HG03108 (cell line): ENCODE data around the gene OR9Q2.
"Not testable (repeated sequence)": the region's sequence is repeated elsewhere in the genome, so short reads cannot be mapped to it uniquely, and the experiment has no call there.

Experiments used
- ATAC-seq: cut with Tn5 transposase; IDR thresholded peaks from one replicate; pipeline ENCODE4 v1.9.1; 2021; ENCODE audit warnings: moderate library complexity; ENCODE audit not compliant: unreplicated experiment

OR9Q2 gene, protein sequence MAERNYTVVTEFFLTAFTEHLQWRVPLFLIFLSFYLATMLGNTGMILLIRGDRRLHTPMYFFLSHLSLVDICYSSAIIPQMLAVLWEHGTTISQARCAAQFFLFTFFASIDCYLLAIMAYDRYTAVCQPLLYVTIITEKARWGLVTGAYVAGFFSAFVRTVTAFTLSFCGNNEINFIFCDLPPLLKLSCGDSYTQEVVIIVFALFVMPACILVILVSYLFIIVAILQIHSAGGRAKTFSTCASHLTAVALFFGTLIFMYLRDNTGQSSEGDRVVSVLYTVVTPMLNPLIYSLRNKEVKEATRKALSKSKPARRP

DNA sequence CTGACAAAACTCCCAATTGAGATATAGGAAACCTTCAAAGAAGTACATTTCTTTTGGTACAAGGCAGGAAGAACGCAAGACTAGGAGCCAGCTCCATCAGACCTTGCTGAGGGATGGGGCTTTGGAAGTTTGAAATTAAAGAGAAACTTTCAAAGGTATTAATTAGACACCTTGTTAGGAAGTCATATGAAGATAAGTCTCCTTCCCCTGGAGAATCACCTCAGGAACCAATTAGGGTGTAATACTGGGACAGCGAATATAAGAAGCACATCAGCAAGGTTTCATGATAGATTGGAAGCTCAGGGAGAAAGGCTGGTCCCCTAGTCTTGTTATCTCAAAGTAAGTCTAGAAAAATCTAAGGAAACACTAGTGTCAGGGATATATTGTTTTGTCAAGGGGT, at the start of gene OR9Q2:
TSS of gene OR9Q2 (plus strand) at position 301 of the 400 bp plus-strand sequence. CDS start 1,421 bp downstream, outside the sequence.
- no peak for ATAC-seq

DNA sequence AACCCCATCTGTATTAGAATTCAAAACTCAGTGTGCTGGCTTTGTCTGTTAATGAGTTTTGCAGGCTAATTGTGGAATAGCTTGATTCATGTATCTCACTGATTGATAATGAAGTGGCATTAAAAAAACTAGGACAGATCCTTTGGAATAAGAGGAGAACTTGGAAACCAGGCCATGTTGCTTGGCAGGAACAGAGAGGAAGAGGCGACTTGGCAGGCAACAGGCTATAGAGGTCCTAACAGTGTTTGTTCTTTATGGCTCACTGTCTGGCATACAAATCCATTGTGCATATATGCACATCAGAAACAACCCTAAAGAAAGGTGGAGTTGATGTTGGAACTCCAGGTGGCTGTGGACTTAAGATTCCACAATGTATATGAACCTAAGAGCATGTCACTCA, 46.1 kb upstream of the OR9Q2 start:
- no peak for ATAC-seq

DNA sequence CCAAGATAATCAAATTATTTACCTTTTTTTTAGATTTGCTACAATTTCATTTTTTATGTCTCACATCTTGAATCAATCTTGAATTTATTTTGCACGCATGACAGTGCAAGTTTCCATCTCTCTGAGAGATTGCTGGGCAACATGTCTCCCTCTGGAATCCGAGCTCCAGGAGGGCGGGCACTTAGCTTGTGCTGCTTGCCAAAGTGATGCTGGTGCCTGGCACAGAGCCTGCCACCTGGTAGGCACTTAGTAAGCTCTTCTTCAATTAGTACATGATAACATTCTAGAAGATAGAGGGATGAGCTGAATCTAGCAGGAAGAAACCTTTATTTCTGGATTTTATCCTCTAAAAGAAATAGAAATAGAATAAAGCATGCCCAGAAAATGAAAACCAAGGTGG, 36.1 kb upstream of the OR9Q2 start:
- ATAC-seq = no peak

DNA sequence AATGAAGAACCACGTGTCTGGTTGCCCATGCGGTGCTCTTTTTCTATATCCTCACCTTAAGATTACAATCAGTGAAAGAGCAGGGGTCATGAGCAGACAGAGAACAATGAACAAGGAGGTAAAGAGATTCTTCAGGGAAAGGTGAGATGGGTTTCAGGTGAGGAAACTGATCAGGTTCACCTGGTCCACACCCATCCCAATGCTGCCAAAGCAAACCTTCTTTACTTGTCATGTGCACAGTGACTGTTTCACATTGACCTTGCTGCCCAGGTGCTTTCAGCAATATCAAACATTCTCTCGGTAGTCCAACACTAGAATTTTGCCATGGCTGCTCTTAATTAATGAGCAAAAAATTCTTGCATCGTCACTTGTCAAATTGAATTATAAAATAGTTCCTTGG, 24.5 kb upstream of the OR9Q2 start:
- ATAC-seq = no peak

DNA sequence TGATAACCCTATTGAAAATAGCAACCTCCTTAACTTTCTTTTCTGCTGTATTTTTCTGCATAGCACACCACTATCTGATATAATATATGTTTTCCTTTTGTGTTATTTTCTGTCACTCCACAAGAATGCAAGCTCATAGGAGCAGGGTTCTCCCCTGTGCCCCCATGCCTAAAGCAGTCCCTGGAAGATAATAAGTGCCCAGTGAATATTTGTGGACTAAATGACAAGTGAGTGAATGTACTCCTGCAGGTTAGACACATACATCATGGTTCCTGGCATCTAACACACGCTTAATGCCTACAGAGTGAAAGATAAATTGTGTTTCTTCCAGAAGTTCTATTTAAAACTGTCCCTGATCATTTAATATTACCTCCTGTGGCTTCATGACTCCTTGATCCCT, 23.9 kb upstream of the OR9Q2 start:
- no peak for ATAC-seq

DNA sequence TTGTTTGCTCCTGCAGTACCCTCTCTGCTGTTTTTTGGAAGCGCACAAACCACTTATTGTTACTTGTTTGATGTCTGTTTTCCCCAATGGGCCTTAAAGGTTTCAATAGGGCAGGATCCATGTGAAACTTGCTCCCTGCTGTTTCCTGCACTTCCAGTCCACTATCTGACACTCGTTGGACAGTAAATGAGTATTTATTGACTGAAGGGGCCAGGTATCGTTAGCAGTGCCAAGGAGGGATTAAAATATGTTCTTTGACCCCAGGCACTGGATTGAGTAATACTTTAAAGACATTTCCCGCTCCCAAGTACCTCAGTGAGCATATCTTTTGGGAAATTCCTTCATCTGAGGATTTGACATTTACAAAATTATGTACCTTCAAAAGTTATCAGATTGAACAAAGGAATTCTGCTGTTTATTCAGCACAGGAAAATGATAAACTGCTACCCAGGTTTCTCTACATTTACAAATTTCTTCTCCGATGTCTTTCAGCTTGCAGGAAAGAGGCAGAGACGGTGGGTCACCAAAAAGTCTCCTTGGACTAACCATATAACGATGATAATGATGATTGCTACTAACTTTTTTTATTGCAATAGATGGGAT, 23.3 kb upstream of the OR9Q2 start:
- ATAC-seq = no peak

DNA sequence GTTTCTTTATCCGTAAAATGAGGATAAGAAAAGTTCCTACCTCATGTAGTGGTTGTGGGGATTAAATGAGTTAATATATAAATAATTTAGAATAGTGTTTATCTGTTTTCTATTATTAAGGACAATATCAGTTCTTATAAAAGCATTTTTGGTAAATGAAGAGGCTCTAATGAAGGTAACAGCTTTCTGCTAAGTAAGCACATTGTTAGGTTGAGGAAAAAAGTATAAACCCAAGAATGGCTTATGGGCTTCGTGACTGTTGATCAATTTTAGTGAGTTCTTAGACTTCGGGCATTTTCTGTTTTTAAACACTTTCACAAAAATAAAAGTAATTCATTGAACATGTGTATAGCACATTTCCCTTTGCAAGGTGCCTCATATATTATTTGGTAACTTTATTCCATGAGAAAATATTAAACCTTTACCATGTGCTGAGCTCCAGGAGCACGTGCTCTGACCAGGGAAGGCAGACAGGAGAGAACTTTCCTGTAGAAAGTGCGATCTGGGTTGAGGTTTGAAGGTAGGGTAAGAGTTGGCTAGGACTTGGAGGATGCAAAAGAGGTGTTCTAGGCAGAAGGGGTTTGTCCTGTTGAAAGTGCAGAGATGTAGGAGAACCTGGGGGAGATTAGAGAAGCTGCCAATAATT, 11.3 kb upstream of the OR9Q2 start:
- no peak for ATAC-seq

DNA sequence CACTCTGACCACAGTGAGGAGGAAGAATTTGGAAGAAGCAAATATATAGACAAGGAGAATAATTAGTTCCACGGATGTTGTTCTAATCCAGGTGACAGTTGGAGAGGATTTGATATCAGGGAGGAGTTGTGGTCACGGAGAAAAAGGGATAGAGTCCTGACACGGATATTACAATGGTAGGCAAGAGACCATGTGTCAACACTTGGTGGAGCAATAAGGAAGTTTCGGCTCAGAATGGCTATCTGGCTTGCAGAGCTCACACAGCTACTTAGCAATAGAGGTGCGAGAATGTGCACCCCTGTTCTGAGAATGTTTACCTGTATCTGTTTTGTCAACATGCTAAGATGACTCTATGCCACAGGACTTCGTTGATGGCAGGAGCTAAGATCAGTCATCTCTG, 10.4 kb upstream of the OR9Q2 start:
- ATAC-seq = no peak

DNA sequence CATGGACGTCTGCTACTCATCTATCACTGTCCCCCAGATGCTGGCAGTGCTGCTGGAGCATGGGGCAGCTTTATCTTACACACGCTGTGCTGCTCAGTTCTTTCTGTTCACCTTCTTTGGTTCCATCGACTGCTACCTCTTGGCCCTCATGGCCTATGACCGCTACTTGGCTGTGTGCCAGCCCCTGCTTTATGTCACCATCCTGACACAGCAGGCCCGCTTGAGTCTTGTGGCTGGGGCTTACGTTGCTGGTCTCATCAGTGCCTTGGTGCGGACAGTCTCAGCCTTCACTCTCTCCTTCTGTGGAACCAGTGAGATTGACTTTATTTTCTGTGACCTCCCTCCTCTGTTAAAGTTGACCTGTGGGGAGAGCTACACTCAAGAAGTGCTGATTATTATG, 9.2 kb upstream of the OR9Q2 start:
- no peak for ATAC-seq

DNA sequence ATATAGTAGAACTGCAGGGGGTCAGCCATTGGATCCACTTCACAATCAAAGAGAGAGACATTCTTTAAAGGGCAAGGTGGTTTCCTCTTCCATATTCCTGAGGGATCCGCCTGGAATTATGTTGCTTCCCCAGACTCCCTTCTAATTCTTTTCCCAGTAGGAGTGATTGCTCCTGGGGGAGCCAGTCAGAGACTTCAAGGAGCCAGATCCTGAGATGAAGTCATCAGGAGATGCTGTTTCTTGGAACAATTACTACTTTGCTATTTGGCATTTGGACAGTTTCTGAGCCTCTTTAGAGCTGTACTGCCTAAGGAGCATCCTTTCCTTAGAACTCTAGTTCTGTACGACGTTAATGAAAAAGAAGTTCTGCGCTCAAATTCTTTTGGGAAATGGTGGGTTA, 1.9 kb upstream of the OR9Q2 start:
- no peak for ATAC-seq

DNA sequence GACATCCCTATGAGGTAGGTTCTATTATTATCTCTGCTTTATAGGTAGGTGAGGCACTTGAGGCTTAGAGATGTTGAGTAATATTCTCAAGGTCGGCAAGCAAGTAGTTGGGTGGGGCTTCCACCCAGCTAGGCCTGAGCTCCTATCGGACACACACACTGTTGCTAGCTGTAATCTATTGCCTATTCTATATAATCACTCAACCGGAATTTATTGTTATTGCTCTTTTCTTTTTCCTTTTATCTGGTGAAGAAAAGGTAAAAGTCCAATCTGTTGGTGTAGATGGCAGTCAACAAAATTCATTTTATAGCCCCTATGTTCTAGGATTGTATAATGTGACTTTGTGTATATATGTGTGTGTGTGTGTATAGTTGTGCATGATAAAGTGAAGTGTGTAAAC, 3.4 kb downstream of the OR9Q2 start:
- ATAC-seq = no peak

DNA sequence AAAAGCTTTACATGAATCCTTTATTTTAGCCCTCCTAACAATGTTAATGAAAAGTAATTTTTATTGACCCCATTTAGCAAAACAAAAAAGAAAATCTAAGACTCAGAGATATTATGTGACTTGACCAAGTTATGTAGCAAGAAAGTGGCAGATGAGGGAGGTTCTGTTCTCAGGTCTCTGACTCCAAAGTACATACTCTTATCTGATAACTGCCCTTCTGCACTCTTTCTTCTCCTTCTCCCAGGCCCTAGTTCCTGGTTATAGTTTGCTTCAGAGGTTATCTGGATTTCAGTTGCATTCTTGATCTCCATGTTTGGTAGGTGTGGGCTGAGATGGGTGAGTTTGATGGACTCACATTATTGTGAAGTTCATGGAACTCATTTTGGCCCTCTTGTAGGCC, 4.5 kb downstream of the OR9Q2 start:
- ATAC-seq = no peak

DNA sequence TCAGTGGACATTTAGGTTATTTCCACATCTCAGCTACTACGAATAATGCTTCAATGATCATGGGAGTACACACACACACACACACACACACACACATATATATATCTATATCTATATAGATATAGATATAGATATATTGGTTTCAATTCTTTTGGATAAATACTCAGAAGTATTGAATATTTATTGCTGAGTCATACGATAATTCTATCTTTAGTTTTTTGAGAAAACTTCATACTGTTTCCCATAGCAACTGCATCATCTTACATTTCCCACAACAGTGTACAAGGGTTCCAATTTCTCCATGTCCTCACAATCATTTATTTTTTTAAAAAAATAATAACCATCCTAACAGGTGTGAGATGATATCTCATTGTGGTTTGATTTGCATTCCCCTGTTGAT, 7.1 kb downstream of the OR9Q2 start:
- no peak for ATAC-seq

DNA sequence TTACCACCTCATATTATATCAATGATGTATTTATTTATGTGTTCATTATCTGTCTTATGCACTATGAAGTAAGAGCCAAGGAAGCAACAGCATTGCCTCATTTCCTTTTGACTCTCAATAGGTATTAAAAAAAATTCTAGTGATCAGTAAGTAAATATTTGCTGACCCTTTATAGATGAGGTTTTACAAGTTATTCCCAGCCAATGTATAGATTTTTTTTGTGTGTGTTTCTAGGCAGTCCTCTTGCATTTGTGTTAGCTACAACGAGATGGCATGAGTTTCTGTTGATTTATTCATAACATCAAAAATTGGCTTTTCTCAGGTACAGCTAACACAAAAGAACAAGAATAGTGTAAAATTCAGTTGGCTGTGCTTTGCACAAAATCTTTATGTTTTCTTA, 10.4 kb downstream of the OR9Q2 start:
- ATAC-seq = no peak

DNA sequence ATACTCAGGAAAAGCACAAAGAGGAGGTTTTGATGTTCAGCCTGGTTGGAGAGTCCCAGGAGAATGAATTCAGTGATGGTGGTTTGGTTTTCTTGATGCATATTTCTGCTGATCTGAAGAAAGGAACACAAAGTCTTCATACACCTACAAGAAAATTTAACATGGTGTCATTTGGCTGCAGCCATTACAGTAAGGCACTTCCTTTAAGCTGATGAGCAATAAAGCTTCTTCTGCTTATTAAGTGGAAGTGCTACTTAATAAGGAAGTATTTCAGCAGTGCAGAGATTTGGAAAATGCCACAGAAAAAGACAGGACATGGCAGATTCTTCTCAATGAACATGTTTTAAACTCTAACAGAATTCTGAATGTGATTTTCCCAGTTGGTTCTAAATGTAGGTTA, 15.2 kb downstream of the OR9Q2 start, which contains the start of gene OR1S2:
TSS of gene OR1S2 (minus strand) at position 101 of the 400 bp plus-strand sequence. CDS start at position 101, 0 bp downstream.
- ATAC-seq = no peak

DNA sequence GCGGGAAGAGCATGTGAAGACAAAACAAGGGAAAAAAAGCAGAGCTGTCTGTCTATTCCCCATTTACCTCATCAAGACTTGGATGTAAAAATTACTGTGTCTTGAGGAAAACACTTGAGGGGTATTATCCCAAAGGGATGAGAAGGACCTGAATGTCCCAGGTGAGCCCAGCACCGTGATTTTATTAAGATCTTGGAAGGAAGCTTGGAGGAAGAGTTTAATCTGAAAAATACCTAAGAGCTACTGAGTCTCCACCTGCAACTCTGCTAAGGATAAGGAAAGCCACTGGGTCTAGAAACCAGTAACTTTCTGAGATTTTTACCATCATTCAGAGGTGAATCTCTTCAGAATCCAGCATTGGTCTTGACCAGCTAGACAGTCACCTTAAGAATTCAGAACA, 23.6 kb downstream of the OR9Q2 start, which contains the start of gene OR1S1:
TSS of gene OR1S1 (plus strand) at position 301 of the 400 bp plus-strand sequence.
- not testable (repeated sequence) for ATAC-seq

DNA sequence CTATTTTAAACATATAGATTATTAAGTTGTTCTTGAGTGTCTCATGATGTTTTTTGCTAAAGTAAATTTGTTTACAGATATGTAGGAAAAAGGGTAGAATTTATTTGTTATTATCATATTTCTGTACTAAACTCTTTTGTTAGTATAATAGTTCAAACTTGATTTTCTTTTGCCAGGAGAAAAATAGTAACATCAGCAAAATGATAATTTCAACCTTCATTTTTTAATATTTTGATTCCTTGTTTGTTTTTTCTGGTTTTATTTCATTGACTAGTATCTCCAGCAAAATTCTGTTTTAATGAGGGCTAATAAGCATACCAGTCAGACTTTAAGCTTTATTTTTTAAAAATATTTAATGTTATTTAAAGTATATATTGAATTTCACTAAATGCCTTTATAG, 27.6 kb downstream of the OR9Q2 start:
- ATAC-seq = no peak

DNA sequence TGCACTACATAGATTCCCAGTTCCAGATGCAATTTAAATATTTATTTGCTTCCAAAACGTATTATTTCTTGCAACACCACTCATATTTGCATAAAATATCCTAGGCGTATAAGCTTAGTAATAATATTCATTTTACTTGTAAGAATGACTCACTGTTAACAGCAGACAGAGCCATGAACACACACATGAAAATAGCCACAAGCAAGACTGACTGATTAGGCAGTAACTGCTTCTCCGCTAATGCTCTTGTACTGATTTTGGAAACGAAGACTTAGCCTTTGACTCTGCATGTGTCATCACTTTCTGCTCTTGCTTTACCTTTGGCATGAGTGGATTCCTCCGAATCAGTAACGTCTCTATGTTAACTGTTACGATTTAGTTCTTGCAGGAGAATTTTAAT, 33.9 kb downstream of the OR9Q2 start:
- no peak for ATAC-seq

DNA sequence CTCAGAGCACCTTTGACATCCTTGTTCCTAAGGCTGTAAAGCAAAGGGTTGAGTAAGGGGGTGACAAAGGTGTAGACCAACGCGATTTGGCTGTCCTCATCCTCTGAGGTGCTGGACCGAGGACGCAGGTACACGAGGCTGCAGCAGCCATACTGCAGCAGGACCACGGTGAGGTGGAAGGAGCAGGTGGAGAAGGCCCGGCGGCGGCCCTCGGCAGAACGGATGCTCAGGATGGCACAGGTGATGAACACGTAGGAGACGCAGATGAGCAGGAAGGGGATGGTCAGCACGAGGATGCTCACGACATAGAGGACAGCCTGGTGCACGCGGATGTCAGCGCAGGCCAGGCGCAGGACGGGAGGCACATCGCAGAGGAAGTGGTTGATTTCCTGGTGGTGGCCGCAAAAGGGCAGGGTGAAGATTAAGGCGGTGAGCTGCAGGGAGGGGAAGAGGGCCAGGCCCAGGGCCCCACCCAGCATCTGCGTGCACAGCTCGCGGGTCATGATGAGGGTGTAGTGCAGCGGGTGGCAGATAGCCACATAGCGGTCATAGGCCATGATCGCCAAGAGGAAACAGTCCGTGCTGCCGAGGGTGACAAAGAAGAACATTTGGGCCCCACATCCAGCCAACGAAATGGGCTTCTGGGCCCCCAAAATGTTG, 39.2 kb downstream of the OR9Q2 start:
- ATAC-seq = no peak
